ENCODE results near the gene HIVEP3.

- no peak for TF ChIP-seq CTCF (IDR thresholded peaks at IDR 0.05; ENCODE audit: low read depth, low read length)
- TF ChIP-seq MAX (IDR thresholded peaks at IDR 0.05; ENCODE audit: low read depth, low read length): no peak
Measured at GRCh38 chr1:41494351-41495209, 424.1 kb downstream of the HIVEP3 start.
